ENCODE measurements around the gene LAMB2.

LAMB2 gene

GRCh38 chr3:49161808-49162530 is 29.1 kb upstream of the LAMB2 start:
- no peak for DNase-seq (ENCODE audit: low read depth)

- DNase-seq (ENCODE audit: low read depth), result no peak
Measured at GRCh38 chr3:49161197-49161596, 28.3 kb upstream of the LAMB2 start.

GRCh38 chr3:49158792-49159191 is 25.9 kb upstream of the LAMB2 start:
- no peak for DNase-seq (ENCODE audit: low read depth)

GRCh38 chr3:49158103-49158709 is 25.4 kb upstream of the LAMB2 start:
- no peak for DNase-seq (ENCODE audit: low read depth)

GRCh38 chr3:49157289-49157688 is 24.4 kb upstream of the LAMB2 start:
- DNase-seq (ENCODE audit: low read depth), result no peak

- DNase-seq (ENCODE audit: low read depth), result no peak
Measured at GRCh38 chr3:49153349-49153912, 20.6 kb upstream of the LAMB2 start.

GRCh38 chr3:49151610-49152009 is 18.8 kb upstream of the LAMB2 start:
- DNase-seq (ENCODE audit: low read depth), result no peak

GRCh38 chr3:49148159-49148558 is 15.3 kb upstream of the LAMB2 start:
- no peak for DNase-seq (ENCODE audit: low read depth)

GRCh38 chr3:49140080-49140479 is 7.2 kb upstream of the LAMB2 start:
- no peak for DNase-seq (ENCODE audit: low read depth)

- DNase-seq (ENCODE audit: low read depth), result no peak
Measured at GRCh38 chr3:49135499-49135898, 2.6 kb upstream of the LAMB2 start.

GRCh38 chr3:49134471-49135265 is 1.8 kb upstream of the LAMB2 start:
- DNase-seq (ENCODE audit: low read depth), result no peak

- DNase-seq (ENCODE audit: low read depth), result peak; percentile 92
Measured at GRCh38 chr3:49133226-49133951, 539 bp upstream of the LAMB2 start.

GRCh38 chr3:49132073-49132436 is 795 bp downstream of the LAMB2 start:
- no peak for DNase-seq (ENCODE audit: low read depth)

GRCh38 chr3:49131576-49131975 is 1.3 kb downstream of the LAMB2 start:
- no peak for DNase-seq (ENCODE audit: low read depth)

- DNase-seq (ENCODE audit: low read depth), result no peak
Measured at GRCh38 chr3:49131040-49131439, 1.8 kb downstream of the LAMB2 start.

- DNase-seq (ENCODE audit: low read depth), result peak; percentile 22
Measured at GRCh38 chr3:49124991-49125670, 7.7 kb downstream of the LAMB2 start.

- no peak for DNase-seq (ENCODE audit: low read depth)
Measured at GRCh38 chr3:49124203-49124602, 8.6 kb downstream of the LAMB2 start.

GRCh38 chr3:49123687-49124086 is 9.2 kb downstream of the LAMB2 start:
- DNase-seq (ENCODE audit: low read depth), result no peak

GRCh38 chr3:49122886-49123545 is 9.8 kb downstream of the LAMB2 start:
- DNase-seq (ENCODE audit: low read depth), result no peak

- no peak for DNase-seq (ENCODE audit: low read depth)
Measured at GRCh38 chr3:49122451-49122850, 10.4 kb downstream of the LAMB2 start.

GRCh38 chr3:49122022-49122421 is 10.8 kb downstream of the LAMB2 start:
- no peak for DNase-seq (ENCODE audit: low read depth)

All from iris pigment epithelial cell (primary cell).